NOMO-1 treated with DMSO at 0.1 percent for 48 hours (cell line): ENCODE data around the gene SIGMAR1.
"Not testable (repeated sequence)": the region's sequence is repeated elsewhere in the genome, so short reads cannot be mapped to it uniquely, and the experiment has no call there.

Source experiments
- DNase-seq: peaks from one replicate; lab custom pipeline; 2025; ENCODE audit not compliant: unreplicated experiment; lab: John Stamatoyannopoulos, UW

Gene SIGMAR1

GRCh38 chr9:34655394-34655793 lies 17.8 kb upstream of the SIGMAR1 start:
- no peak for DNase-seq

- no peak for DNase-seq
These were observed 16.9 kb upstream of the SIGMAR1 start for GRCh38 chr9:34654323-34655051.

GRCh38 chr9:34653151-34654072 lies 15.8 kb upstream of the SIGMAR1 start:
- DNase-seq = no peak

- DNase-seq = no peak
These were observed 15.0 kb upstream of the SIGMAR1 start for GRCh38 chr9:34652602-34653000.

GRCh38 chr9:34651876-34652601 lies 14.5 kb upstream of the SIGMAR1 start, which contains the start of gene IL11RA:
Gene IL11RA (plus strand): TSS chr9:34652185. CDS start chr9:34655218, 3,033 bp downstream.
- peak; percentile 95 for DNase-seq

GRCh38 chr9:34651321-34651720 lies 13.7 kb upstream of the SIGMAR1 start:
- no peak for DNase-seq

- no peak for DNase-seq
These were observed 13.2 kb upstream of the SIGMAR1 start for GRCh38 chr9:34650816-34651215.

- no peak for DNase-seq
These were observed 11.1 kb upstream of the SIGMAR1 start for GRCh38 chr9:34648673-34649072.

- DNase-seq = no peak
These were observed 10.1 kb upstream of the SIGMAR1 start for GRCh38 chr9:34647651-34648050.

GRCh38 chr9:34647084-34647403 lies 9.5 kb upstream of the SIGMAR1 start:
- no peak for DNase-seq

- peak; percentile 95 for DNase-seq
These were observed 8.9 kb upstream of the SIGMAR1 start, which contains the start of gene GALT for GRCh38 chr9:34646211-34647083. Gene GALT (plus strand): TSS chr9:34646675. CDS start chr9:34646705, 30 bp downstream.

- DNase-seq = no peak
These were observed 7.3 kb upstream of the SIGMAR1 start for GRCh38 chr9:34644766-34645314.

GRCh38 chr9:34642679-34643078 lies 5.1 kb upstream of the SIGMAR1 start:
- no peak for DNase-seq

GRCh38 chr9:34639322-34639721 lies 1.7 kb upstream of the SIGMAR1 start:
- DNase-seq = not testable (repeated sequence)

- no peak for DNase-seq
These were observed 505 bp upstream of the SIGMAR1 start for GRCh38 chr9:34638138-34638445.

GRCh38 chr9:34636791-34637355 lies 714 bp downstream of the SIGMAR1 start:
- peak; percentile 42 for DNase-seq

- DNase-seq = no peak
These were observed 2.0 kb downstream of the SIGMAR1 start for GRCh38 chr9:34635556-34635955.

GRCh38 chr9:34634551-34635248 lies 2.9 kb downstream of the SIGMAR1 start:
- DNase-seq = no peak

- peak; percentile 75 for DNase-seq
These were observed 3.6 kb downstream of the SIGMAR1 start for GRCh38 chr9:34633851-34634550.
